Measurements from ENCODE around the gene PSAP.

DNA sequence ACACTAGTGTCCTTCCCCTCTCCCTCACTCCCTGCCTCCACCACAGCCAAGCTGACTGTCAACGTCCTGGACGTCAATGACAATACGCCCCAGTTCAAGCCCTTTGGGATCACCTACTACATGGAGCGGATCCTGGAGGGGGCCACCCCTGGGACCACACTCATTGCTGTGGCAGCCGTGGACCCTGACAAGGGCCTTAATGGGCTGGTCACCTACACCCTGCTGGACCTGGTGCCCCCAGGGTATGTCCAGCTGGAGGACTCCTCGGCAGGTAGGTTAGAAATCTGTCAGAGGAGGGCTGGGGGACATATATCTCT, 52.8 kb downstream of the PSAP start:
- TF ChIP-seq, protein P1, sequence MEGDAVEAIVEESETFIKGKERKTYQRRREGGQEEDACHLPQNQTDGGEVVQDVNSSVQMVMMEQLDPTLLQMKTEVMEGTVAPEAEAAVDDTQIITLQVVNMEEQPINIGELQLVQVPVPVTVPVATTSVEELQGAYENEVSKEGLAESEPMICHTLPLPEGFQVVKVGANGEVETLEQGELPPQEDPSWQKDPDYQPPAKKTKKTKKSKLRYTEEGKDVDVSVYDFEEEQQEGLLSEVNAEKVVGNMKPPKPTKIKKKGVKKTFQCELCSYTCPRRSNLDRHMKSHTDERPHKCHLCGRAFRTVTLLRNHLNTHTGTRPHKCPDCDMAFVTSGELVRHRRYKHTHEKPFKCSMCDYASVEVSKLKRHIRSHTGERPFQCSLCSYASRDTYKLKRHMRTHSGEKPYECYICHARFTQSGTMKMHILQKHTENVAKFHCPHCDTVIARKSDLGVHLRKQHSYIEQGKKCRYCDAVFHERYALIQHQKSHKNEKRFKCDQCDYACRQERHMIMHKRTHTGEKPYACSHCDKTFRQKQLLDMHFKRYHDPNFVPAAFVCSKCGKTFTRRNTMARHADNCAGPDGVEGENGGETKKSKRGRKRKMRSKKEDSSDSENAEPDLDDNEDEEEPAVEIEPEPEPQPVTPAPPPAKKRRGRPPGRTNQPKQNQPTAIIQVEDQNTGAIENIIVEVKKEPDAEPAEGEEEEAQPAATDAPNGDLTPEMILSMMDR (IDR thresholded peaks at IDR 0.05), result no peak
- TF ChIP-seq ZSCAN20 (CRISPR knock-in tag; IDR thresholded peaks at IDR 0.05) (no peak), HDAC2 (IDR thresholded peaks at IDR 0.05) (no peak), SMC3 (IDR thresholded peaks at IDR 0.05) (no peak), SREBF2 (IDR thresholded peaks at IDR 0.05) (no peak)
